HFFc6 (cell line): Measurements from ENCODE around the gene STRBP. TPM values are rescaled to one million over a fixed set of nuclear protein-coding genes. Genes with fewer than 3 reads are reported as not detected.
"Not testable (repeated sequence)": the region's sequence is repeated elsewhere in the genome, so short reads cannot be mapped to it uniquely, and the experiment has no call there.

Experiments used
- DNase-seq: peaks from one replicate; pipeline ENCODE4 v3.0.0-alpha.2; 2018
- H3K27ac Mint-ChIP-seq: 2 replicates; pipeline ENCODE4 v1.8.0; 2020; ENCODE audit warnings: mild to moderate bottlenecking, mixed read lengths
- H3K27me3 Mint-ChIP-seq: 2 replicates; pipeline ENCODE4 v1.8.0; 2021; ENCODE audit warnings: mild to moderate bottlenecking, moderate library complexity, mixed read lengths; ENCODE audit not compliant: insufficient read depth
- H3K36me3 Mint-ChIP-seq: 2 replicates; pipeline ENCODE4 v1.8.0; 2021; ENCODE audit warnings: low read depth, mixed read lengths
- H3K4me1 Mint-ChIP-seq: 2 replicates; pipeline ENCODE4 v1.8.0; 2020; ENCODE audit warnings: low read depth, mixed read lengths
- H3K4me3 Mint-ChIP-seq: 2 replicates; pipeline ENCODE4 v1.8.0; 2020; ENCODE audit warnings: mild to moderate bottlenecking, moderate library complexity, mixed read lengths
- H3K9me3 Mint-ChIP-seq: 2 replicates; pipeline ENCODE4 v1.8.0; 2020; ENCODE audit warnings: mild to moderate bottlenecking, mixed read lengths
- CTCF ChIP-seq: fragments of 200-600 bp; sonication (generic); IDR thresholded peaks from 2 replicates; pipeline ENCODE4 v1.5.0; 2021; ENCODE audit warnings: antibody characterized with exemption, mild to moderate bottlenecking
- total RNA-seq, 6 experiments: library from RNA; stranded (reverse); fragmentation: NEBNext Ultra II Directional; extraction: Animal tissue kit (Norgen Biotek cat#: 25700); gene quantifications; 2 replicates in 1 of 6; 3 replicates in 5 of 6; pipeline ENCODE4 v1.2.3, GENCODE V29; 2021

The STRBP gene
- total RNA-seq, 6 experiments from 2014 or later: 1.4 to 2.5 (median 1.9) TPM

- no peak overlapping the region for H3K4me3 Mint-ChIP-seq
- no peaks in the 10 kb centered on the region for H3K36me3 Mint-ChIP-seq
- no peaks in the 10 kb centered on the region for H3K9me3 Mint-ChIP-seq
- TF ChIP-seq CTCF: no peak
- no peak for DNase-seq
- H3K27ac Mint-ChIP-seq: no peak overlapping the region
- no peaks in the 10 kb centered on the region for H3K27me3 Mint-ChIP-seq
- H3K4me1 Mint-ChIP-seq: no peaks in the 10 kb centered on the region
Measured at GRCh38 chr9:123194023-123194422, 74.4 kb downstream of the STRBP start.

GRCh38 chr9:123191680-123192079 lies 76.7 kb downstream of the STRBP start:
- no peak for DNase-seq
- Mint-ChIP-seq H3K27ac (no peak overlapping the region), H3K4me1 (no peaks in the 10 kb centered on the region), H3K4me3 (no peak overlapping the region), H3K9me3 (no peaks in the 10 kb centered on the region), H3K36me3 (no peaks in the 10 kb centered on the region), H3K27me3 (no peaks in the 10 kb centered on the region)
- no peak for TF ChIP-seq CTCF

GRCh38 chr9:123191260-123191659 lies 77.1 kb downstream of the STRBP start:
- Mint-ChIP-seq H3K27ac (no peak overlapping the region), H3K36me3 (no peaks in the 10 kb centered on the region), H3K9me3 (no peaks in the 10 kb centered on the region), H3K27me3 (no peaks in the 10 kb centered on the region), H3K4me1 (no peaks in the 10 kb centered on the region), H3K4me3 (no peak overlapping the region)
- DNase-seq: no peak
- no peak for TF ChIP-seq CTCF

GRCh38 chr9:123187131-123187530 lies 81.3 kb downstream of the STRBP start:
- Mint-ChIP-seq H3K9me3 (no peaks in the 10 kb centered on the region), H3K36me3 (no peaks in the 10 kb centered on the region), H3K27ac (no peak overlapping the region), H3K4me1 (no peaks in the 10 kb centered on the region), H3K27me3 (no peaks in the 10 kb centered on the region), H3K4me3 (no peak overlapping the region)
- no peak for TF ChIP-seq CTCF
- DNase-seq: no peak

- H3K27me3 Mint-ChIP-seq, H3K4me1 Mint-ChIP-seq, H3K36me3 Mint-ChIP-seq, H3K27ac Mint-ChIP-seq, H3K4me3 Mint-ChIP-seq, H3K9me3 Mint-ChIP-seq, DNase-seq: not testable (repeated sequence)
Measured at GRCh38 chr9:123186029-123186428, 82.4 kb downstream of the STRBP start.

- no peaks in the 10 kb centered on the region for H3K27me3 Mint-ChIP-seq
- no peak overlapping the region for H3K4me3 Mint-ChIP-seq
- peaks cover 11% of the 10 kb centered on the region for H3K4me1 Mint-ChIP-seq
- DNase-seq: no peak
- no peak overlapping the region for H3K27ac Mint-ChIP-seq
- H3K36me3 Mint-ChIP-seq: no peaks in the 10 kb centered on the region
- no peak for TF ChIP-seq CTCF
- no peaks in the 10 kb centered on the region for H3K9me3 Mint-ChIP-seq
Measured at GRCh38 chr9:123176949-123177348, 91.4 kb downstream of the STRBP start.
